NCI-H510A treated with DMSO at 0.1 percent for 48 hours (cell line): Measurements from ENCODE around the gene NUDT14.

Source experiments
- DNase-seq: peaks from one replicate; lab custom pipeline; 2025; lab: John Stamatoyannopoulos, UW

The NUDT14 gene

DNA sequence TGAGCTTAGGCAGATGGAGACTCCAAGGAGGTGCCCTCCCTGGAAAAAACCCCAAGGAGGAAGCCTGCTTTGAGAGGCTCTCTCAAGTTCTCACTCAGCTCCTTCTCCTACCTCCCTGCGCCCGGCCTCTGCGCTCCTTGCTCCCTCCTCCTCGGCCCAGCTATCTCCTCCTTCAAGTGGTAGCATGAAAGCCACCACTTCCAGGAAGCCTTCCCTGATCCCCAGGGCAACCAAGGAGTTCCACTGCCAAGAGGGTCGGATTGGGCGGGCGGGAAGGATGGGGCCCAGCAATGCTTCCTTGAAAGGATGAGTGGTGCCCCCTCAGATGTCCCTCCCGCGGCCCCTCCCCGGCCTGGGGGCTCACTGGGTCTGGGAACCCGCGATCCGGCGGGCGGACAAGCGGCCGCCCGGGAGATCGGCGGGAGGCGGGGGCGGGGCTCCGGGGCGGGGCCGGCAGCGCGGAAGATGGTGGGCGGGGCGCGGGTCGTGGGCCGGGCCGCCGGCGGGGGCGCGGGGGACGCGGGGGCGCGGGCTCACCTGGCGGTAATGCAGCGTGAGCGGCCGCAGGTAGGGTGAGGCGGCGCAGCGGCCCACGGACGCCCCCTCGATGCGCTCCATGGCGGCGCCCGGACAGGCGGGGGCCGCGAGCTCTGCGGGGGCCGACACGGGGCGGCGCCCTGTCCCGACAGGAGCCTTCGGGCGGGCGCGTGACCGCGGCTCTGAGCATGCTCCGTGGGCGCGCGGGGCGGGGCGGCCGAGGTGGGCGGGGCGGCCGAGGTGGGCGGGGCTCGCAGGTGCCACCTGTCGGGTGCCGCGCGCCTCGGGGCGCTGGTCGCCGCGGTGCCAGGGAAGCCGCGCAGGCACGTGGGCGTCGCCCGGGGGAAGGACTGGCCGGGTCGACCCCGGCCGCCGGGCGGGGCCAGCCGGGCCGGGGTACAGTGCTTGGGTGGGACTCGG lies at the start of gene NUDT14:
NUDT14 (minus strand) TSS at position 721 of the 957 bp plus-strand sequence; CDS start at position 618, 103 bp downstream.
- peak; percentile 46 for DNase-seq

DNA sequence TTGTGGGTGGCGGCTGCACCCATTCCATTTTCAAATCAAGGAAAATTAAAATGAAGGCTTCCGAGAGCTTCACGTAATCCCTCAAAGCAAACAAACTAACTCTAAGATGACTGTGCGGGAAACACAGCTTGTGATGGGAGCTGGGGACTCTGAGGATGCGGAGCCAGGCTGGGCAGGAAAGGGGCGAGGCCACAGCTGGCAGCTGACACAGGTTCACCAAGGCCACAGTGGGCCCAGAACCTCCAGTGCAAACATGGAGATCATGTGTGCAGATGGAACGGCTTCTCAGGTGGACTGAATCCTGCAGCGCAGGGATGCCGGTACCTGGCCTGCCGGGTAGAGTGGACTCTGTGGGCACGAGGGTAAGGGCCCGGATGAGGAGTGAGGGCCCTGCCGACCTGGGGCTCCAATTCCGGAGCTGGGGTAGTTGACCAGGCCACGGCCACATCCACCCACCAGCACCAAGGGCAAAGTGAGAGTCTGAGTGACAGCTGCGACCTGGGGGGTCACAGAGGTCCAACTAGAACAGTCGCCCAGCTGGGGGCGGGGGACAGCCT lies 48.1 kb upstream of the NUDT14 start:
- DNase-seq = no peak

DNA sequence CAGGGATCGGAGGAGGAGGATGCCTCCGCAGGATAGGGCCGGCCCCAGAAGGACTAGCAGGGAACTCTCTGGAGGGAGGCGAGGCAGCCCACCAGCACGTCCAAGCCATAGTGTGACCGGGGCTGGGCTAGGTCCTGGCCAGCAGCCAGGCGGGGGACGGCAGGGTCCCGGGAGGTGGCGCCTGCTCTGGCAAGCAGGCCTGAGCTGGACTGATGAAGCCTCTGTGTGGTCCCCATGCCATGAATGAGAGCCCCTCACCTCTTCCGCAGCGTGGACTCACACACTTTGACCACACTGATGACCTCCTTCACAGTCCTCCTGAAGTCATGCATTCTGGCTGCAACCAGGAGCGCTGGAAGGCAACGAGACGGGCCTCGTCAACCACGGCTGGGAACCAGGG lies 47.5 kb upstream of the NUDT14 start:
- no peak for DNase-seq

DNA sequence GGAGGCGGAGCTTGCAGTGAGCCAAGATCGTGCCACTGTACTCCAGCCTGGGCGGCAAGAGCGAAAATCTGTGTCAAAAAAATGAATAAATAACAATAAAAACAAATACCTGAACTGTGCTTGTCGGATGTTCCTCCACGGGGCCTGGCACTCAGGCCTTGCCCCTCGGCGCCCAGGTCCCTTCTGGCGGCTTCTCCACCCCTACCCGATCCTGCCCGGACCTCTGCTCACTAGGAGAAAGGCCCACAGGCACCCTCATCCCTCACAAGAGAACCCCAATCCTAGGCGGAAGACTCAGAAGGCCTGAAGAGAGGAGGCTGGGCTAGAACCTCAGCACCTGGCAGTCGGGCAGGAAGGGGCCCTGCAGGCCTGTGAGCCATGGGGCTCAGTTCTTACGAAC lies 46.2 kb upstream of the NUDT14 start:
- DNase-seq = no peak

DNA sequence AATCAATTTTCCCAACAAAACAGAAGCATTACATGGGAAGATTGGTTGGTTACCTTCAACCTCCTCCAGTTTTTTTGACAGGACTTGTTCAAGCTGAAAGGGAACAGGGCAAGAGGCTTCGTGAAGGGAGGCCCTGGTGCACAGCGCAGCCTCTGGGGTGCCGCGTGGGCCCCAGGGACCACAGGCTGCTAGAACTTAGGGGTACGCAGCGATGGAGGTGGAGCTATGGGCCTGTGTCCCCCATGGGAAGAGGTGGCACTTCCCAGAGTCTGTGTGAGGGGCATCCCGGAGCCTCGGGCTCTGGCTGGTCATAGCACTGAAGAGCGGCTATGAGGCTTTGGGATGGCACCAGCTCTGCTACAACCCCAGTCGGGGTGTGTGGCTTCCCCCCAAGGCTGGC lies 45.1 kb upstream of the NUDT14 start:
- DNase-seq = no peak

DNA sequence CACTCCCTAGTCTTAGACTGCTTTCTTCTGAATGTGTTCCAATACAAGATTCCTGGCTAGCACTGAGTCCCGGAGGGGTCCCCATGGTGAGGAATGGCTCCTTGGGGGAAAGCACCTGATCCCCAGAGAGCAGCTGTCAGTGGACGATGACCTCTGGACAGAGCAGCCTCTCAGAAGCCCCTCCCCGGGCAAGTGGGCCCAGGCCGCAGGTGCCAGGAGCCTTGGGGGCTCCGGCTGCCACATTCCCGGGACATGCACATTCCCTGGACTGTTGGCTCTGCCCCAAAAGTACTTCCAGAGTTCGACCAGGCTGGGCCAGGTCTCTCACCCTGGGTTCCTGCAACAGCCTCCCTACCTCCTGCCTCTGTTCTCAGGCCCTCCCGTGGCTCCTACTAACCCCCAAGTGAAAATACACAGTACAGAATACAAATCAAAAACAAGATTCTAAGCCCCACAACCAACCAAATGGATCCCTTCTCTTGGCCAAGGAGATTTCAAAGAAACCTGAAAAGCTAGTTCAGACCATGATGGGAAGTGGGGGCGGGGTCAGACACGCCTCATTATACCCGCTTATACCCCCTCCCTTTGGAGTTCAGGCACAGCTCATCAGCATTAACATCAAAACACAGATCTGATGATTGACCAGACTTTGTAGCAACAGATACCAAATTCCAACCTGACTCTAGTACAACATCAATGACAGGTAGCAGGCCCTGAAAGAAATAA lies 43.9 kb upstream of the NUDT14 start:
- DNase-seq = no peak

DNA sequence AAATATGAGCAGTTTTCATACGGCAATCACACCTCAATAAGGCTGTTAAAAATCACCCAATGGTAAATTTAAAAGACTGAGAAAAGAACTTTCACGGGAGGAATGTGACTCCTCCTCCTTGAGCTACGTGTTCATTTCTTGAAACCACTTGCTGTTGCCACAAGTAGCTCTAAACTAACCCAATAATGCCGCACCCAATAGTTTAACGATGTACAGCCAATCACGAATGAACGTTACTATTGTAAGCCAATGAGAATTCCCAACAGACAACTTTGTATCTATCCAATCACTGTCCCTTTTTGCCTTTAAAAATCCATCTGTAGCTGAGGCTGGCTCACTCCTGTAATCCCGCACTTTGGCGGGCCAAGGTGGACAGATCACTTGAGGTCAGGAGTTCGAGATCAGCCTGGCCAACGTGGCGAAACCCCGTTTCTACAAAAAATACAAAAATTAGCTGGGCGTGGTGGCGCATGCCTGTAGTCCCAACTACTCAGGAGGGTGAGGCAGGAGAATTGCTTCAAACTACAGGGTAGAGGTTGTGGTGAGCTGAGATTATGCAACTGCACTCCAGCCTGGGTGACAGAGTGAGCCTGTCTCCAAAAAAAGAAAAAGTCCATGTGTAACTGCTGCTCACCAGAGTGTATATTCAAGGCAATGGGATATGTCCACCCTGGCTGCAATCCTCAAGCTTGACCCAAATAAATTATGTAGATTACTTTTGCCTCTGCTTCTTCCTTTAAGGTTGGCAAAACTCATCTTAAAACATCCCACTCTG lies 42.8 kb upstream of the NUDT14 start:
- no peak for DNase-seq

DNA sequence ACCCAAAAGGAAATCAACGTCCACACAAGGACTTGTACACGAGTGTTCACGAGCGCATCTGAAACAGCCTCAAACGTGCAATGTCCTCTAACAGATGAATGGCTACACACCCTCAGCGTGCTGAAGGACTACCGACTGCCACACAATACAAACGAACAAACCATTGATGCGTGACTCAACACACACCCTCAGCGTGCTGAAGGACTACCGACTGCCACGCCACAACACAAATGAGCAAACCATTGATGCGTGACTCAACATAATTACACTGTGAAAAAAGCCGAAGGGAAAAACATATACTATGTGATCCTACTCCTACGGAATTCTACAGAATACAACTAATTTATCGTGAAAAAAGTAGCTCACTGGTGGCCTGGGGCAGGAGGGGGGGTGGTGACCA lies 42.1 kb upstream of the NUDT14 start:
- no peak for DNase-seq

DNA sequence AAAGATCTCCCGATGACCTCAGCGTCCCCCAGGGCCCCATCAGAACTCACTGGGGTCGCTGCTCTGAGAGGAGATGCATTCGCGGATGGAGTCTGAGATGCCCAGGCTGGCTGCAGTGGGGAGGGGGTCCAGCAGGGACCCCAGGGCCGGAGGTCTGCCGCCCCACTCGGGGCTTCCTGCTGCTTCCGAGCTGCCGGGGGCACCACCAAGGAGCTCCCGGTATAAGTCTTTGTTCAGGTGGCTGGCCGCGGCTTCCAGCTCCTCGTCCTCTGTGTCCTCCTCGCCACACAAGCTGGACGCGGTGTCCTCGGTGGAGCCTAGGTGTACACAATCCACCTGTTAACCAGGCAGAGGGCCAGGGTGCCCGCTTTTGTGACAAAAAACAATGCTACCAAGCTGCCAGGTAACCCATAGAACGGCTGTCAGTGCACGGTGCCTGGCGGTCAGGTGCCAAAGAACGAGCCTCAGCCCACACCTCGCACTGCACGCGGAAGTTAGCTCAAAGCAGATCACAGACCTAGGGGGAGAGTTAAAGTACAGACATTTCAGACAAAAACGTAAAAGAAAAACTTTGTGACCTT lies 40.6 kb upstream of the NUDT14 start:
- no peak for DNase-seq

DNA sequence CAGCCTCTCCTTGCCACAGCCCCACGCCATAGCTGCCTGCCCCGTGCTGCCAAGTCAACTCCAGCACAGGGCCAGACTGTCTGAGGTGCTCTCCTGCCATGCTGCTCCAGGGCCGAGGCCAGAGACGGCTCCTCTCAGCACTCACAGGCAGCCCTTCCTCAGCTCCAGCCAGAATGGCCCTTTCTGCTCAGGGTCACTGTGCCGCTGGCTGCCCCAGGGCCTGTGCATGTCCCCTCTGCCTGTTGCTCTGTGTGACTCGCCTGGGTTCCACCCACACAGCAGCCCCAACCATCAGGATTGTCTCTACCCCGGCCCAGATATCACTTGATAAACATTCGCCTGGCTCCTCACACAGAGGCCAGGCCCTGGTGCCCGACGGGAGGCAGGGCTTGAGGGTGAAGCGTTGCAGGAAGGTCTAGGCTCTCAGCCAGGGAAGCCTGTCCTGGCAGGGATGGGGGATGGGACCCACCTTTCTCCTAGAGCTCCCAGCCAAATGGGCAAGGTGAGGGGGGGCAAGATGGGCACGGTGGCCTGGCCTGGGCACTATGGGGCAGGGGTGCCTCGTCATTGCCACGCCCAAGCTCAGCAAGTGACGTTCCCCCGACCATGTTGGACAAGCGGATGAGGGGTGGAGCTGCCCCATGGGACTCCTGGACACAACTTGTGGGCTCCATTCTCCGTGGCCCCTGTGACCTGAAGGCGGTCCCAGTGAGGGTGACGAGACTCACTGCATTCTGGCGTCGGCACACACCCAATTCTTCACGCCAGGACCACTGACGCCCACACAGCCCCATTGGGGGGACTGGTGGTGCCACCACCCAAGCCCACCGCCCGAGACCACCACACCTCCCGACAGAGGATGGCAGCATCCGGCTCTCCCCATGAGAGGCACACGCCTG lies 39.8 kb upstream of the NUDT14 start:
- no peak for DNase-seq

DNA sequence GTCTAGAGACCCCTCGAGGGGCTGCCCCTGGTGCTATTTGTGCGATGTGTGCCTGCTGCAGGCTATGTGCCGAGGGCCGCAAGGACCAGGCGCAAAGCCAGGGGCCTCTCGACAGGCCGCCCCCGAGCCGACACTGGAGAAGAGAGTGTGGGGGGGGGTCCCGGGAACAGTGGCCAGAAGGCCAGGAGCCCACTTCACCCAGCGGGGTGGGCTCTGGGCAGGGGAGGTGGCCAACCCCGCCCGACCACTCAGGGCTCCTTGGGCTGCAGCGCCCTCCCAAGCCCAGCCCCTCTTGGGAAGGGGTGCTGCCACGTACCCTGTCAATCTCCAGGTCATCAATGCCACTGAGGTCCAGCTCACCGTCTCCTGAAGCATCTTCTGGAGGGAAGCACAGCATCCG lies 38.6 kb upstream of the NUDT14 start:
- no peak for DNase-seq

DNA sequence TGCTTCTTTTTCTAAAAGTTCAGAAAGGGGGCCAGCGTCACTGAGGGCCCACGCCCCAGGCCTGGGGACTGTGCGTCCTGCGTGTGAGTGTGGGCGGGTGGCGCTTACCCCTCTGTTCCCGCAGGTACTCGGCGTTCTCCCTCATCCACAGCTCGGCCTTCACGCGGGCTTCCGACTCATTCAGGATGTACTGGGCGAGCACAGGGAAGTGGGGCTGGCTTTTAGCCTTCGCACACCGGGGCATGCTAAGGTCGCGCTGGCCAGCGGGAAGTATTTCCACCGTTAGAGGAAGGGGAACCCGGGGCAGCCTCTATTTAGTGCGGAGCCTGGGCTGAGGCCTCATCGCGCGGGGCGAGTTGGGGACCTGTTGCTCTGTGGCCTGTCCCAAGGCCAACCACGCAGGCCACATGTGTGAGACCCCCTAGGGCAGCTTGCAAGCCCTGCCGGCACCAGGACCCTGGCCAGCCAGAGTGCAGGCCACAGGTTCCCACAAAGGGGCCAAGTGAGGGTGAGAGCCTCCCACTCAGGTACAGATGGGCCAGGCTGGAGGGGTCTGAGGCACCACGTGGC lies 38.0 kb upstream of the NUDT14 start:
- no peak for DNase-seq

DNA sequence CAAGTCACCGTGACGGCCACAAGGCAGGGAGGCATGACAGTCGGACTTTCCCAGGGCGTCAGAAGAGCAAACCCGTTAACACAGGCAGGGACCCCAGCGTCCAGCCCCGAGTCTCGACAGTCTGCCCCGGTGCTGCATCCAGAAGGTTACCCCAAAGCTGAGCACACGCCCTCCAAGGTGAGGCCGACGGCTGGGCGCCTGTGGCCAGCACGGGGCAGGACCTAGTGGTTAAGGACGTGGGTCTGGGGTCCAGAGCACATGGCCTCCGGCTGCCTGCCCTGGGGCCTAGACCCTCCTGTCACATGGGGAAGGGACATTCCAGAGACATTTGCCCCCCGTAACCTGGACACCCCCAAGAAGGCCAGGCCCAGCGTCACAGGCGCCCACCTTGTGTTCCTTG lies 37.5 kb upstream of the NUDT14 start:
- DNase-seq = no peak

DNA sequence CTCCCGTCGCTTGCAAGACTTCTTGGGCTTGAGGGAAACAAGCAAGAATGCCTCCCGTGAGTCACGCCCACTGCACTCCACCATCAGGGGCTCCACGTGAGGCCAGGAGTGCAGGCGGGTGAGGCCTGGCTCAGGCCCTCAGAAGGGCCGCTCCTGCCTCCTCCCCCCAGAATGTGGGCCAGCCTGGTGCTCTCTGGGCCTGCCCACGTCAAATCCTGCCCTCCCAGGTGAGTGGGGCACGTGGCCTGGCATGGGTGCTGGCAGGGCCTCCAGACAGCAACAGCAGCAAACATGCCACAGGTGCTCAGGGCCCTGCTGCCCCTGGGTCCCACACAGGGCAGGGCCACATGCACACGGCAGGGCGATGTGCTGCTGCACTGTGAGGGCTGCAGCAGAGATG lies 36.7 kb upstream of the NUDT14 start:
- DNase-seq = no peak

DNA sequence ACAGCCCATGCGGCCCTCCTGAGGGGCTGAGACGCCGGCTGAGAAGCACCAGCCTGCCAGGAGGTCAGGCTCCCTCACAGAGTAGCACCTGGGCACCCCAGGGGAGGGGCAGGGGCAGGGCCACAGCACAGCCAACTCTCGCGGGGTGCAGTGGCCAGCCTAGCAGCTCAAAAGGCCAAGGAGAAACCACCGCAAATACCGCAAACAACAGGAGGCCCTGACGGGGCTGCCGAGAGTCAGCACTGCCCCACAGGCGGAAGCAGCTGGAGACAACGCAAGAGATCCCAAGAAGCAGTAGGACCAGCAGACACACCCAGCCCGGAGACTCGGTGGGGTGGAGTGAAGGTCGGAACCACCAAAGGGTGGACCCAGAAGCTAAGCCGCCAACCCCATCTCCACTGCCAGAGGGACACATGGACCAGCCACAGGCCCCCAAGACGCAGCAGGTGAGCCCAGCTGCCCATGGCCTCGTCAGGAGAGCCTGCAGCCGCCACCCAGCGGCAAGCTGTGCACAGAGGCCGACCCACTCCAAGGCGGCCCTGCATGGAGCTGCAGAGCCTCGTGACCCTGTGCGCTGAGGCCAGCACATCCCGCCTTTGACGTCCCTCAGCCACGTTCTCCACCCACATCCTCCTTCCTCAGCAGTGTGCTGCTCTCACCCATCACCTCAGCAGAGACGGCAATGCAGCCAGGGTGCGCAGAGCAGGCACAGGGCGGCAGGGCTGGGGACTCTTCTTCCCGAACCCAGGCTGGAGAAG lies 35.6 kb upstream of the NUDT14 start:
- no peak for DNase-seq

DNA sequence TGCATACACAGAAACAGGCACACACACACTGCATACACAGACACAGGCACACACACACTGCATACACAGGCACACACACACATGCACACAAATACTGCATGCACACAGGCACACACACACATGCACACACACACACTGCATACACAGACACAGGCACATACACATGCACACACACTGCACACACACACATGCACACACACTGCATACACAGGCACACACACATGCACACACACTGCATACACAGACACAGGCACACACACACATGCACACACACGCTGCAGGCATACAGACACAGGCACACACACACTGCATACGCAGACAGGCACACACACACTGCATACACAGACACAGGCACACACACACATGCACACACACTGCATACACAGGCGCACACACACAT lies 34.5 kb upstream of the NUDT14 start:
- DNase-seq = no peak

DNA sequence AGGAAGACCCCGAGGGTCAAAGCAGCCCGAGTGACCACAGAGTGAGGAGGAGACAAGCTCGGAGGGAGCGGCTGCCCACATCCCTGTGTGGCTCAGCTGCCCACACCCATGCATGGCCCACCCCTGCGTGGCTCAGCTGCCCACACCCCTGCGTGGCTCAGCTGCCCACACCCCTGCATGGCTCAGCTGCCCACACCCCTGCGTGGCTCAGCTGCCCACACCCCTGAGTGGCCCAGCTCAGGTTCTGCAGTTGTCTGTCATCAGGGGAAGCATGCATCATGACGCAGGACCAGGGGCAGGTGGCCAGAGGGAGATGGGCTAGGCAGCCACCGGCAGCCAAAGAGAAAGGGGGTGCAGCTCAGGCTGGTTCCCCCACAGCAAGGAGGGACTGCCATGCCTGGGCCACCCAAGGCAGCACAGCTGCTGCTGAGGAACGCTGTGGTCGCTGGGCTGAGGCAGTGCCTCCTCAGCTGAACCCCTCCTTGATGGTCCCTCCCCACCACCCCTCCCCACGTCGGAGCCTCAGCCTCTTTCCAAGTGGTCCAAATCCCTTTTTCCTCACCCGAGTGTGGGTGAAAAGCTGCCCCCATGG lies 33.3 kb upstream of the NUDT14 start:
- no peak for DNase-seq

DNA sequence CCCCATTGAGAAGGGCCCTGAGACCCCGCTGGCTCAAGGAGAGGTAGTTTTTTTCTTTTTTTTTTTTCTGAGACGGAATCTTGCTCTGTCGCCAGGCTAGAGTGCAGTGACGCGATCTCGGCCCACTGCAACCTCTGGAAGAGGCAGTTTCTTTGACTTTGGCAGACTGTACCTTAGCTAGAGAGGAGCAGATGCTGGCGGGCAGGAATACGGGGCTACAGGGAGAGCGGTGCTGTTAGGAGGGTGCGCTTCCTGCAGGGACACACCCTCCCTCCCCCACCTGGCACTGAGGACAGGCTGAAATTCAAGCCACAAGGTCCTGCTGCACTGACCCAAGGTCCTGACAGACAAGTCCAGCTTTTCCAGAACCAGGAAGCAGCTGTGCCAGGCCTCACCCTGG lies 32.2 kb upstream of the NUDT14 start:
- DNase-seq = no peak
